ENCODE measurements around the gene COPS2.

The COPS2 gene

GRCh38 chr15:49155834-49156627, 632 bp upstream of the COPS2 start:
- DNase-seq (ENCODE audit: low spot score): no peak

- no peak for DNase-seq (ENCODE audit: low spot score)
These were observed 645 bp downstream of the COPS2 start for GRCh38 chr15:49154799-49155109.

GRCh38 chr15:49154359-49154758, 1.0 kb downstream of the COPS2 start:
- DNase-seq (ENCODE audit: low spot score): no peak

DNA sequence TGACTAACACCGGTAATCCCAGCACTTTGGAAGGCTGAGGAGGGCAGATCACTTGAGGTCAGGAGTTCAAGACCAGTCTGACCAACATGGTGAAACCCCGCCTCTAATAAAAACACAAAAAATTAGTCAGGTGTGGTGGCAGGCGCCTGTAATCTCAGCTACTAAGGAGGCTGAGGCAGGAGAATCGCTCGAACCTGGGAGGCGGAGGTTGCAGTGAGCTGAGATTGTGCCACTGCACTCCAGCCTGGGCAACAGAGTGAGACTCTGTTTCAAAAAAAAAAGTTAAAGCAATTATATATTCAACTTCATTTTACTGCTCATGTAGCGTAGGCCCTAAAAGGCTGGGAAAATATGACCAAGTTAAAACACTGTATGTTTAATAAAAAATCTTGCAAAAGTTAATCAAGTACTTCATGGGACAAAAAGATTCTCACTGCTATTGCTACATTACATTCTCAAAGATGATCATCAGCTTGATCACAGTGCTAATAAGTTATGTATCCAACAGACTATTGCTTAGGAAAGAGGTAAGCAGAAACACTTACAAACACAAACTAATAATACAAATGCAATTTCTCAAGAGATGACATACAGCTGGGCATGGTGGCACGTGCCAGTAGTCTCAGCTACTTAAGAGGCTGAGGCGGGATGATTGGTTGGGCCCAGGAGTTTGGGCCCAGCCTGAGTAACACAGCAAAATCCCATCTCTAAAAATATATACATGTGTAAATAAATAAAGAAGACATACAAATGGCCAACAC, 2.7 kb downstream of the COPS2 start:
- DNase-seq (ENCODE audit: low spot score): no peak

GRCh38 chr15:49151831-49152230, 3.6 kb downstream of the COPS2 start:
- no peak for DNase-seq (ENCODE audit: low spot score)

DNA sequence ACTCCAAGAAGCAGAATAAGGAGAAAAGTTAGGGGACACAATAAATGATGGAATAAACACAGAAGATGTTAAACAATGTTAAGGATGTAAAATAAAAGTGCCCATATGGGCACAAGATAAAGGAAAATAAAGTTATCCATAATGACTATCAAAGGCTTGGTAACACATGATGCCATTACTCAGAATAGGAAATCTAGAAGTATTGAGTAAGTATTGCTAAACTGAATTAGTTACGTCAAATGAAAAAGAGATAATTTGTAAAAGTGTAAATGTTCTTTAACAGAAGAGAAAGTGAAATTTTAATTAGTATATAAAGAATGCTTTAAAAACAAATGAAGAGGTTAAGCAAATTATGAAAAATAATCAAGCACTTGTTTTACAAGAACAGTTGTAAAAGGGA, 6.7 kb downstream of the COPS2 start:
- no peak for DNase-seq (ENCODE audit: low spot score)

- DNase-seq (ENCODE audit: low spot score): no peak
These were observed 7.1 kb downstream of the COPS2 start for GRCh38 chr15:49148298-49148697.

DNA sequence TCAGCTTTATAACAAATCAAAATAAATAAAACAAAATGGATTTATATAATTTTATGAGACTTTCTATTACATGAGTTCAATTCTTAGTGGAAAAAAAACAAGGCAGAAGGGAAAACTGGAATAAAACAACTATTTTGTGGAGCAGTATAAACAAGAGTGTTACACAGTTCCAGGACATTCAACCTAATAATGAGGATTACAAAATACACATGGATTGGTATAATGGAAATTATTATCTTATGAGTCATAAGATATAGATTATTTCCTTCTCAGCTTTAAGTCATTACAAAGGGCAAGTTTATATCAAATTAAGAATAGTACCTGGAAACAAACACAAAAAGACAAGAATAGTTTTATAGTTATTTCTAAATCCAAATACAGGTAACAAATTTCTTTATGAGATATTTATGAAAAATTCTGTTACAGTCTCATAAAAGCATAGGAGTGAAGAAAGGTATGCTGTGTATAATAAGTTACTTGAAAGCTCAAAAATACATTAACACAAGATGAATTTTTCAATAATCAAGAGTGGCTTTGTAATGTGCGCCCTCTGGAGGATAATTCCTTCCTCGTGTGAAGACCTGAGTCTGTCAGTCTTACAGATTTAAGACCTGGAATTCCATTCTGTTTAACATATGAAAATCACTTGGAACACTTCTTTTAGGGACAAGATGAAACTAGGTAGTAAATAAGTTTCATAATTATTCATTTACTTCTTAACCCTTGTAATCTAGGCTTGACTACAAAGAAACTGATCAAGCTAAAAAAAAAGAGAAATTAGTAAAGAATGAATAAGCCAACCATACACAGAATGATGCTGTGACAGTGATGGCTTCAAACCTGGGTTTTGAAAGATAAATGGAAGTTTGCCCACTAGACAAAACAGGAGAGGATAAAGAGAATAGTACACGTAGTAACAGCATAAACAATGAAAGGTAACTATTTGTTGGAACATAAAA, 9.5 kb downstream of the COPS2 start:
- DNase-seq (ENCODE audit: low spot score): no peak

DNA sequence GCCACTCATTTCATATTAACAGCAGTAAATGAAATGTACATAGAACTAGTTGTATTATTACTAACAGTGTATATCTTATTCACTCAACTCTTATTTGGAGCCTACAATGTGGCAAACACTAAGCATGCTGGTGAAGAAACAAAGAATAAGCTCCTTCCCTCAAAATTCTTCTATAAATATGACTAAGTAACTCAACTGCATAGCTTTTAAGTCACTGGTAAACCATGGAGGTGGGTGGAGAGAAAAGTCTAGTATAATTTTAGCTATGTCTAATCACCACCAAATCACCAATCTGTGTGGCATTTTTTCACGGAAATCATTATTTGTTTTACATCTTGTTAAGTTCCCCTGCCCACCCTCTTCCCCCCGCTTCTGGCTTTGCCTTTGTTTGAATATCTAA, 17.5 kb downstream of the COPS2 start:
- no peak for DNase-seq (ENCODE audit: low spot score)

DNA sequence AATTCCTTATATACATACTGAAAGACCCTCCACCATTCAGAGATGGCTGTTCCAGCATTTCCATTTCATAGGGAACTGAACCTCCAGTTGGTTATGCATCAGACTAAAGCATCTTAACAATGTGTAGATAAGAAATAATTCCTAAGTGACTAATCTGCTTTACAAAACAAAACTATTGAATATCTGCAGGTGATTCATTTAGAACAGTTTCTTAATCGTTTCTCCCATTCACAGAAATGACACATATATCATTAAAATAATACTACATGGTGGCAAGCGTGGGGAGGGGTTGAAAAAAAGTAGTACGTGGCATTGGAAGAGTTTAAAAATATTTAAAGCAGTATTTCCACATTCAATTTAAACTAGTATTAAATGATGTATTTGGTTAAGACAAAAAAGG, 19.5 kb downstream of the COPS2 start:
- no peak for DNase-seq (ENCODE audit: low spot score)

DNA sequence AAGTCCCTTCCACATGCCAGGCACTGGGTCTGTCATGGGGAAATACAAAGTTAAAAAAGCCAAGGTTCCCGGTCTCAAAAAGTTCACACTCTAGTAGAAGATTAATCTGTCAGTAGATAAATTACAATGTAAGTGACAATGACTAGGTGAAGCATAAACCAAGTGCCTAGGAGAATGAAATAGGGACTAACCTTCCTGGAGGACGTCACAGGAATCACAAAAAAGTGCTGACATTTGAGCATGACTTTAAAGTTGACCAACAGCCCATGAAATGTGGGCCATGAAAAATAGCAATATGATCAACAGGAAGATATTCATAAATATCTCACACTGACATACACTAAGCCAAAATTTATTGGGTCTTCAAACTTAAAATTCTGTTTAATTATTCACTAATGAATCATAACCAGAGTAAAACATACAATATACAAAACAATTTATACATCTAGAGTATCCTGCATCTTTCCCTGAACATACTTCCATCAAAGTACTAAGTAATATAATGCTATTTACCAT, 20.0 kb downstream of the COPS2 start:
- no peak for DNase-seq (ENCODE audit: low spot score)

- no peak for DNase-seq (ENCODE audit: low spot score)
These were observed 20.6 kb downstream of the COPS2 start for GRCh38 chr15:49134683-49135341.

DNA sequence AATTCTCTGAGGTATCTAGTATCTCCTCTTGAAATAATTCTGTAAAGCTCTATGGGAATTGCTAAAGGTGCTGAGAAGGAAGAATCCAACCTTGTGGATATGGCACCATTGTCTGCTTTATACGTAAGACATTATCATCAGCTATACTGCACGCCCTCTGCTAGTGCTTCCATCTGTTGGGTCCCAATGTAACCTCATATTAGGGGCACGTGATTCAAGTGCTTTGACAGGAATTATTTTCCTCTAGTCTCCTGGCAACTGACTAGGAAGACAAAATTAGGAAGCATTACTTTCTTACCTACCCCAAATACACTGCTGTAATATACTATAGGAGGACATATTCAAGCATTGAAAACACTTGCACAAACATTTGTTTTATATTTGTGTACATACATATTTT, 24.0 kb downstream of the COPS2 start:
- no peak for DNase-seq (ENCODE audit: low spot score)

DNA sequence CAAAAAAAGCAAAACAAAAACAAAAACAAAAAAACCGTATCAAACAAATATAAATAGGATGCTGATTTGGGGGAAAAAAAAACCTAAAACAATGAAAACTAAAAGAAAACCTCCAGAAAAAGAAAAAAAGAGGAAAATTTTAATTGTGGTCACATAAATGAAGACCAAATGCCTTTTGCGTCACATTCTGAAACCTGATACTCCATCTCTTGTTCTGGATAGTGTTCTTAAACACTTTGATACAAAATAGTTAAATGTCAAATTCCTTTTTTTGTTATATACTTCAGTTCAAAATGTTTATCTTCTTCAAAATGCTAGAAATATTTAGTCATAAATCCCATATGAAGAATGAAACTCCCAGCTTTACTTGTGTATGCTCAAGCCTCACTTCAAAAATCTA, 31.0 kb downstream of the COPS2 start:
- no peak for DNase-seq (ENCODE audit: low spot score)

DNA sequence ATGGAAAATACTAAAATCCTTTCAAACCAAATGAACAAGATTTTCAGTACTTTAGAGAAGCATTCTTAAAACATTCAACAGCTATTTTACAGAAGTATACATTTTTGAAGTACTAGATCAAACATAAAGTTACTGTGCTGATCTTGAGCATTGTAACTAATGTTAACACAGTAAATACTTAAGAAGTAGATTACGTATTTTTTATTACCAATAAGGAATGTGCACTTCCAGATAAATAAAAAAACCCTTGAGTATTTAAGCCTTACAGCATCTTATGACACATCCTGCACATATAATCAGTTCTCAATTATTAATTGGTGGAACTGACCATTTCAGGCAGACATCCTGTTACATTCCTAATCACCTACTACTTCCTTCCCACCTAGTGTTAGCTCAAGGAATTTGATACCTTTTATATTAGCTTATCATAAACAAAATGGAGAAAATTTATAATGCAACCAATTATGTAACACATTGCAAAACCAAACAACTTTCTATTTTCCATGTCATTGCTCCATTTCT, 32.8 kb downstream of the COPS2 start:
- DNase-seq (ENCODE audit: low spot score): no peak

DNA sequence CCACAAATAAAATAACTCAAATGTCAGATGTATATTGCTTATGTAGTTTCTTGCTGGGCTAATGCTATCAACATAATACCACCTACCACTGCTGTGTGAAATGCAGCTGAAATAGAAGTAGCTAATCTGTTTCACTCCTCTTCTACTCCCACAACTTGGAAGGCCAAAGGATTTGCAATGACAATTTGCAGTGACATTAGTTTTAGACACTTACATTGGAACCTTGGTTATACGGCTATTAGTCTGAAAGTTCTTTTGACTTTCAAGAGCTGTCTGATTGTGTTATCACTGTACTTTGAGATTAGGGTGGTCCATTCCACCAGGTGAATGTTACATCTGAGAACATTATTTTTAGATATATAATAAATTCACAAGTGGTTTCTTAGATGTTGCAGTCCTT, 33.5 kb downstream of the COPS2 start:
- DNase-seq (ENCODE audit: low spot score): no peak

DNA sequence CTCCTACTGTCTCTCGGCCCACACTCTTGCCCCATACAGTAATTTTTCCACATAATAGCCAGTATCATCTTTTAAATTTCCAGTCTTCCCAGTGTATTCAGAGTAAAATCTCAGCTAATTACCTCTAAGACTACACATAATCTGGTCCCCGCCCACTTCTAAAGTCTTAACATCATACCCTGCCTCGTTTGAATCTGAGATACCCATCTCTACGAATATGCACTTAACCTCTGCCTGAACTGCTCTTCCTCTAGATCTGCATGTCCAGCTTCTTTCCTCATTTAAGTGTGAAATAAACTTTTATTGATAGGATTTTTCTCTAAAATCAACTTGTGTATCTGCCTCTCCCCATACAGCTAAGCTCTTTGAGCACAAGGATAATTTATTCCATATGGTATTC, 34.6 kb downstream of the COPS2 start:
- no peak for DNase-seq (ENCODE audit: low spot score)

DNA sequence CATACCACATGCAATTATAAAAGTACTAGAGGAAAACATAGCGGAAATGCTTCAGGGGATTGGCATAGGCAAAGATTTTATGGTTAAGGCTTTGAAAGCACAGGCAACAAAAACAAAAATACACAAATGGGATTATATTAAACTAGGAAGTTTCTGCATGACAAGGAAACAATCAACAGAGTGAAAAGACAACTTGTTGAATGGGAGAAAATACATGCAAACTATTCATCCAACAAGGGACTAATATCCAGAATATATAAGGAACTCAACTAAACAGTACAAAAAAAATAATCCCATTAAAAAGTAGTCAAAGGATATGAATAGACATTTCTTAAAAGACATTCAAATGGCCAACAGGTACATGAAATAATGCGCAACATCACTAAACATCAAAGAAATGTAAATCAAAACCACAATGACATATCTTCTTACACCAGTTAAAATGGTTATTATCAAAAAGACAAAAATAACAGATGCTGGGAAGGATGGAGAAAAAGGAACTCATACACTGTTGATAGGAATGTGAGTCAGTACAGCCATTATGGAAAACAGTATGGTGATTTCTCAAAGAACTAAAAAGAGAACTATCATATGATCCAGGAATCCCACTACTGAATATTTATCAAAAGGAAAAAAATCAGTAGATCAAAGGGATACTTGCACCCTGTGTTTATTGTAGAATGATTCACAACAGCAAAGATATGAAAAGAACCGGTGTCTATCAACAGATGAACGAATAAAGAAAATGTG, 39.1 kb downstream of the COPS2 start:
- DNase-seq (ENCODE audit: low spot score): no peak

- no peak for DNase-seq (ENCODE audit: low spot score)
These were observed 40.3 kb downstream of the COPS2 start for GRCh38 chr15:49115062-49115461.

DNA sequence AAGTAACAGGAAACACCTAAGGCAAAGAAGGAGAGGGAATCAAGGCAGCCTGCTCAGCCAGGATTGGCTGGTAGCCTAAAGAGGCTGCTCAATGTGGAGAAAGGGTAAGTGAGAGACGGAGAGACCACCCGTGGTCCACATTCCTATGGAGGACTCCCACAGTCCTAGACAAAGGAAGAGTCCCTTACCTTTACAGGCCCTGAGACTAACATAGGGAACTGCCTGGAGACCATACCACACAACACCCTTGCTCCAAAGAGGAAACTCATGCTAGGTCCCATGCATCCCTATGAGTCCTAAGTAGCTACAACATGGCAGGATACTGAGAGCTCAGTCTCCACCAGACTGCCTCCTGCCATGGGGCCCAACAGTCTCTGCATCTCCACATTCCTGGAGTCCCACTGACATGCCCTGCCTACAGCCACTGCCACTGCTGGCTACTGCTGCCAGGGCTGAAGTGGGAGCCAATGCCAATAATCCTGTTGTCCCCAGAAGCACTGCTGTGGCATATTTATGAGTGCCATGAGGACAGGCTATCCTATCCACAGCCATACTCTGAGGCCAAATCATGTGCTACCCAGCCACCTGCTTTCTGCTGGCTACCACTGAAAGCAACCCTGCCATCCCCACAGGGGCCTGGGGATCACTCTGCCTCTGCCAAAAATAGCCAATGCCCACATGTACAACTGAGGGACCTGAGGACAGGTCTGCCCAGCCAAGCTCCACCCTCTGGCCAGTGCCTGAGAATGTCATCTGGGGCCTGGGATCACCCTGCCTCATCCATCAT, 45.0 kb downstream of the COPS2 start:
- no peak for DNase-seq (ENCODE audit: low spot score)

Data from left forelimb (tissue), 1 donor.